ENCODE results near the gene REEP6. TPM values are rescaled to one million over a fixed set of nuclear protein-coding genes. Genes with fewer than 3 reads are reported as not detected.

Gene REEP6
- total and polyA plus RNA-seq, 2 of the 8 experiments (the other 6 are each of a cell fraction or from before 2014, with no cell fraction given): 12.6 to 20.7 TPM

GRCh38 chr19:1460033-1460995 is 30.7 kb upstream of the REEP6 start:
- Histone ChIP-seq H3K18ac (ENCODE audit: extremely low read depth, low read length) (no peak overlapping the region), H3K79me1 (ENCODE audit: low read depth, low read length) (no peaks in the 10 kb centered on the region; the same call in 1 of the 2 replicates), H2BK20ac (ENCODE audit: low read length) (no peak overlapping the region), H2BK12ac (ENCODE audit: low read depth, low read length) (no peak overlapping the region), H2BK5ac (ENCODE audit: low read depth, low read length) (no peak overlapping the region), H4K8ac (ENCODE audit: extremely low read depth, insufficient read depth, low read length) (peak overlapping the region; percentile 68; the same call in 1 of the 2 replicates), H3K79me2 (ENCODE audit: control insufficient read depth in 1 of 2, insufficient read depth in 2 of 2, low read length in 2 of 2) (no peaks in the 10 kb centered on the region), H2AFZ (ENCODE audit: low read length) (no peak overlapping the region), H3K4me1 (replicated peaks in 1 of 4; ENCODE audit: control insufficient read depth in 3 of 4, insufficient read depth in 4 of 4, low read length in 3 of 4) (peaks cover 0 to 13% (median 9%) of the 10 kb centered on the region in 4 experiments; a peak in 5 of 7 replicates), H3K56ac (replicated peaks; ENCODE audit: insufficient read length, low read depth, low read length) (no peak overlapping the region), H3K9me3 (ENCODE audit: insufficient read depth in 2 of 2, low read depth in 1 of 2, low read length in 1 of 2) (no peaks in the 10 kb centered on the region), H3K23ac (ENCODE audit: insufficient read length) (no peak overlapping the region), H2BK120ac (replicated peaks; ENCODE audit: low read depth, low read length) (no peak overlapping the region), H3K9ac (replicated peaks in 1 of 4; ENCODE audit: extremely low read depth in 1 of 4, low read depth in 3 of 4, low read length in 3 of 4) (no peak overlapping the region), H3K27ac (ENCODE audit: low read depth, low read length) (no peak overlapping the region), H4K91ac (replicated peaks; ENCODE audit: insufficient read length, low read length) (no peak overlapping the region), H3K4me2 (ENCODE audit: insufficient read depth in 1 of 2, low read depth in 2 of 2, low read length in 2 of 2) (no peak overlapping the region), H3K4me3 (ENCODE audit: extremely low read depth in 1 of 4, insufficient read depth in 2 of 4, low read depth in 3 of 4, low read length in 4 of 4) (no peak overlapping the region), H3K36me3 (ENCODE audit: control insufficient read depth in 2 of 4, insufficient read depth in 4 of 4, low read length in 3 of 4) (peaks cover 0 to 2% (median 0%) of the 10 kb centered on the region in 4 experiments; a peak in 2 of 8 replicates), H4K5ac (ENCODE audit: insufficient read length, low read depth, low read length) (no peak overlapping the region), H3K14ac (ENCODE audit: insufficient read length) (no peak overlapping the region), H4K20me1 (replicated peaks in 1 of 2; ENCODE audit: control insufficient read depth in 1 of 2, insufficient read depth in 2 of 2, low read length in 2 of 2) (peaks cover 2 to 9% of the 10 kb centered on the region in 2 experiments), H2BK15ac (ENCODE audit: low read length) (no peak overlapping the region), H3K27me3 (replicated peaks in 1 of 4; ENCODE audit: control insufficient read depth in 3 of 4, extremely low read depth in 1 of 4, insufficient read depth in 3 of 4, low read length in 3 of 4) (peaks cover 6 to 24% (median 14%) of the 10 kb centered on the region in 4 experiments), H3K23me2 (ENCODE audit: low read depth, low read length) (peaks cover 3% of the 10 kb centered on the region; the same call in 1 of the 2 replicates), H2AK5ac (ENCODE audit: low read depth, low read length) (no peak overlapping the region), H3K4ac (replicated peaks; ENCODE audit: insufficient read length, low read depth, low read length) (no peak overlapping the region)
- CTCF ChIA-PET (ENCODE audit: partially characterized antibody): interaction anchor here (0.5 to 1.1 kb wide), 3 partner anchors 13 to 705 kb away, joined by 3 to 5 read pairs (median 3); no protein-coding TSS in a partner anchor
- POLR2A ChIA-PET (ENCODE audit: partially characterized antibody): no interaction called here
- FAIRE-seq (no peak), DNase-seq (ENCODE audit: low read depth in 1 of 2, low spot score in 2 of 2) (no peak)
- 94% methylated on average over 36 of the region's 36 CpGs; no CpG with 5 or more reads in 1 of the 2 experiments for WGBS, 2 experiments (ENCODE audit: extremely low coverage in 1 of 2, insufficient coverage in 1 of 2, insufficient read length in 1 of 2, insufficient replicate concordance in 2 of 2, low coverage in 1 of 2, low lambda C conversion rate in 2 of 2, missing lambda C conversion rate in 1 of 2)
- TF ChIP-seq SIX5 (IDR thresholded peaks at IDR 0.05; ENCODE audit: low read depth, low read length): no peak
- TF ChIP-seq TAF1 (IDR thresholded peaks at IDR 0.05; ENCODE audit: low read depth, low read length): no peak
- TF ChIP-seq GTF2F1 (IDR thresholded peaks at IDR 0.05; ENCODE audit: borderline replicate concordance, low read depth, low read length): no peak
- no peak for TF ChIP-seq CHD1 (IDR thresholded peaks at IDR 0.05; ENCODE audit: low read depth, low read length)
- no peak for TF ChIP-seq SIRT6 (IDR thresholded peaks at IDR 0.05; ENCODE audit: low read length)
- TF ChIP-seq SP4 (IDR thresholded peaks at IDR 0.05; ENCODE audit: low read length): no peak
- TF ChIP-seq CBX5 (IDR thresholded peaks at IDR 0.05; ENCODE audit: low read depth, low read length): no peak
- no peak for TF ChIP-seq RFX5 (IDR thresholded peaks at IDR 0.05; ENCODE audit: borderline replicate concordance, low read depth, low read length)
- no peak for TF ChIP-seq ASH2L (IDR thresholded peaks at IDR 0.05; ENCODE audit: low read length)
- no peak for TF ChIP-seq SRF (IDR thresholded peaks at IDR 0.05; ENCODE audit: low read depth, low read length)
- no peak for TF ChIP-seq HDAC6 (IDR thresholded peaks at IDR 0.05; ENCODE audit: low read depth, low read length)
- no peak for TF ChIP-seq FOSL1 (IDR thresholded peaks at IDR 0.05; ENCODE audit: insufficient read depth, low read depth, low read length)
- TF ChIP-seq SAP30 (IDR thresholded peaks at IDR 0.05; ENCODE audit: insufficient read depth, insufficient replicate concordance, low read length): no peak

All from H1 (cell line).